Ascending aorta (tissue), 2 donors: ENCODE measurements around the gene HOXA2. TPM values are rescaled to one million over a fixed set of nuclear protein-coding genes. Genes with fewer than 3 reads are reported as not detected.
A peak's percentile ranks its signal among the peaks of the same experiment; 100 is the strongest.

ENCODE experiments used
- DNase-seq, 2 donors: peaks; one replicate each; pipeline ENCODE4 v3.0.0-alpha.2; 2019; ENCODE audit warnings: low spot score in 2 of 2
- H3K27ac ChIP-seq, 2 donors: fragments of 200-600 bp; sonication (generic); one replicate each; pipeline ENCODE4 v1.5.1; 2016 to 2017; ENCODE audit warnings: mild to moderate bottlenecking in 1 of 2
- H3K27me3 ChIP-seq: fragments of 200-600 bp; sonication (generic); one replicate; pipeline ENCODE4 v1.5.1; 2017
- H3K36me3 ChIP-seq, 2 donors: fragments of 200-600 bp; sonication (generic); one replicate each; pipeline ENCODE4 v1.5.1; 2016
- H3K4me1 ChIP-seq, 2 donors: fragments of 200-600 bp; sonication (generic); one replicate each; pipeline ENCODE4 v1.5.1; 2016 to 2017; ENCODE audit warnings: mild to moderate bottlenecking in 1 of 2
- H3K4me3 ChIP-seq, 2 donors: fragments of 200-600 bp; sonication (generic); one replicate each; pipeline ENCODE4 v1.5.1; 2016 to 2017; ENCODE audit warnings: mild to moderate bottlenecking in 1 of 2
- H3K9me3 ChIP-seq, 2 donors: fragments of 200-600 bp; sonication (generic); one replicate each; pipeline ENCODE4 v1.5.1; 2016
- CTCF ChIP-seq, 3 experiments: fragments of 200-600 bp in 2 of 3; fragments of 450-650 bp in 1 of 3; sonication (generic) in 2 of 3; IDR thresholded peaks; one replicate each; pipeline ENCODE4 v1.5.1; 2016 to 2019; ENCODE audit warnings: antibody characterized with exemption in 3 of 3, mild to moderate bottlenecking in 1 of 3, moderate library complexity in 1 of 3
- intact Hi-C: fragments of 100-400 bp; cut with DNase I; formaldehyde crosslinking; loops from one replicate; pipeline ENCODE4 v1.15.1; 2023
- total RNA-seq: library from RNA; depleted of rRNA; stranded (reverse); fragments of >200 nt; gene quantifications from one replicate; pipeline ENCODE4 v1.1.0, GENCODE V29; 2016

The HOXA2 gene
- total RNA-seq, 1 donor from 2014 or later, result 36.5 TPM

DNA sequence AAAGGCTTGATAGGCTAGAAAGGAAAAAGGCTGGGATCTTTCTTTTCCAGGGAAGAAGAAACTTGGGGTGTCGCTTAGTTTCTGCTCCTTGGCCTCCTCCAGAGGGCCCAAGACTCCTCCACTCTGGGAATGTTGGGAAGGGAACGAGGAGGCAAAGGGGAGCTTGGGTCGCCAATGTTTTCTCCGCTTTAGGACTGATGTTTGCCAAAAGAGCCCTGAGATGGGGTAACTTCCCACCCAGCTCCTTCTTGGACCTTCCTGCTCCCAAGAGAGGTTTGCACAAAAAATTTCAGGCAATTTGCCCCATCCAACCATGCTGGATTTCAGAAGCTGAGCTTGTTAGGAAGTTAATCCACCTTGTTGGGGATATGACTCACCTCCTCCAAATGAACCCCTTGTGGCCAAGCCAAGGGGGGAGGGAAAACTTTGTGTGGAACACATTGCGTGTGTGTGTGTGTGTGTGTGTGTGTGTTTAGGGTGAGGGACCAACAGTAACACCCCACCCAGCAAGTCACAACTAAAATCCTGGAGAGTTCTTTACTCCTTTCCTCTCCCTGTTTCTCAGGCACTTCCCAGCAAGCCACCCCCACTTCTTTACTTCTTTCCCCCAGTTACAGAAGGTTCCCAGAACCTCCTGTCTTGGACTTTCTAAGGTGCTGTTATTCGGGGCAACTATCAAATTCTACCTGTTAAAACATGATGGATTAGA lies 8.7 kb upstream of the HOXA2 start:
- Histone ChIP-seq H3K4me1 (peaks cover 8 to 21% of the 10 kb centered on the region in 2 donors), H3K36me3 (no peaks in the 10 kb centered on the region), H3K27me3 (no peaks in the 10 kb centered on the region), H3K27ac (peak overlapping the region; percentile 89 to 97), H3K9me3 (no peaks in the 10 kb centered on the region), H3K4me3 (peak overlapping the region; percentile 40 to 63)
- TF ChIP-seq CTCF (IDR thresholded peaks at IDR 0.05), result no peak
- peak in 1 of 2 donors; percentile 90 for DNase-seq
- intact Hi-C loops, result loop anchor here (2.0 to 10.0 kb wide), 3 partner anchors 551 to 1304 kb away; partner anchors contain the start of genes CREB5 and HIBADH

- no peaks in the 10 kb centered on the region for H3K9me3 ChIP-seq
- intact Hi-C loops, result loop anchor here (2.0 to 10.0 kb wide), 3 partner anchors 552 to 1304 kb away; partner anchors contain the start of genes CREB5 and HIBADH
- H3K27ac ChIP-seq, result peak overlapping the region; percentile 89 to 97
- H3K36me3 ChIP-seq, result no peaks in the 10 kb centered on the region
- H3K4me1 ChIP-seq, result peaks cover 12 to 25% of the 10 kb centered on the region in 2 donors
- peak overlapping the region; percentile 40 to 63 for H3K4me3 ChIP-seq
- H3K27me3 ChIP-seq, result no peaks in the 10 kb centered on the region
- peak in 1 of 2 donors; percentile 91 for DNase-seq
- TF ChIP-seq CTCF (IDR thresholded peaks at IDR 0.05), result no peak
These were observed 7.9 kb upstream of the HOXA2 start for GRCh38 chr7:27110186-27111031.

GRCh38 chr7:27109466-27110185 lies 7.1 kb upstream of the HOXA2 start:
- H3K36me3 ChIP-seq, result no peaks in the 10 kb centered on the region
- TF ChIP-seq CTCF (IDR thresholded peaks at IDR 0.05), result no peak
- DNase-seq, result no peak
- H3K9me3 ChIP-seq, result no peaks in the 10 kb centered on the region
- H3K27me3 ChIP-seq, result no peaks in the 10 kb centered on the region
- H3K27ac ChIP-seq, result peak overlapping the region; percentile 89 to 97
- peaks cover 12 to 30% of the 10 kb centered on the region in 2 donors for H3K4me1 ChIP-seq
- H3K4me3 ChIP-seq, result peak overlapping the region; percentile 40 to 79
- intact Hi-C loops, result loop anchor here (2.0 to 10.0 kb wide), 3 partner anchors 553 to 1305 kb away; partner anchors contain the start of genes CREB5 and HIBADH

DNA sequence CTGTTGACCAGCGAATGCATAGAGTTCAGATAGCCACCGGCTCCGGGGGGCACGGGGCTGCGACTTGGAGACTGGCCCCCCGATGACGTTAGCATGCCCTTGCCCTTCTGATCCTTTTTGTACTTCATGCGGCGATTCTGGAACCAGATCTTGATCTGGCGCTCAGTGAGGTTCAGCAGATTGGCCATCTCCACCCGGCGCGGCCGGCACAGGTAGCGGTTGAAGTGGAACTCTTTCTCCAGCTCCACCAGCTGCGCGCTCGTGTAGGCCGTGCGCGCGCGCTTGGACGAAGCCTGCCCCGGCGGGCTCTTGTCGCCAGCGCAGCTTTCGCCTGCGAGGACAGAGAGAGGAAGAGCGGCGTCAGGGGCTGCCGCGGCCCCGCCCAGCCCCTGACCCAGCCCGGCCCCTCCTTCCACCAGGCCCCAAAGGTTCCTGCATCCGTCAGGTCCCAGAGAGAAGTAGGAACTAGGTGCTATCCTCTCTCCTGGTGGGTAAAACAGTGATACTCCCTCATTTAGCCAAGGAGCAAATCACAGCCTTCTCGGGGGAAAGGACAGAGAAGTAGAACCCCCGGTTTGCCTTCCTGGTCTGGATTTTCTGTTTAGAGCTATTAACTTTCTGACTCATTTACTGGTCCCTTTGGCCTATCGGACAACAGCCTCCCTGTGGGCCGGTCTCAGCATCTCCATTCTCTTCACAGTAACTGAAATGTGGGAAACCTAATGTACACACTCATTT lies 6.1 kb upstream of the HOXA2 start:
- H3K36me3 ChIP-seq, result no peaks in the 10 kb centered on the region
- DNase-seq, result peak in 1 of 2 donors; percentile 71
- H3K27me3 ChIP-seq, result no peaks in the 10 kb centered on the region
- intact Hi-C loops, result no loop called here
- no peaks in the 10 kb centered on the region for H3K9me3 ChIP-seq
- no peak for TF ChIP-seq CTCF (IDR thresholded peaks at IDR 0.05)
- H3K4me3 ChIP-seq, result peak overlapping the region; percentile 41 to 79
- peaks cover 12 to 30% of the 10 kb centered on the region in 2 donors for H3K4me1 ChIP-seq
- H3K27ac ChIP-seq, result peak overlapping the region; percentile 89 to 97
